IMR-90 (cell line): ENCODE data around the gene CACNG7.

Experiments
- POLR2A ChIP-seq: IDR thresholded peaks from 2 replicates; pipeline ENCODE4 v1.6.1; 2012; ENCODE audit warnings: mild to moderate bottlenecking, low read depth, low read length
- TF ChIP-seq, protein P1 (sequence below): conservative IDR thresholded peaks from 2 replicates; pipeline ENCODE4 v1.5.1; 2012; ENCODE audit warnings: mild to moderate bottlenecking, low read depth, low read length, improper control_type of control experiment

DNA sequence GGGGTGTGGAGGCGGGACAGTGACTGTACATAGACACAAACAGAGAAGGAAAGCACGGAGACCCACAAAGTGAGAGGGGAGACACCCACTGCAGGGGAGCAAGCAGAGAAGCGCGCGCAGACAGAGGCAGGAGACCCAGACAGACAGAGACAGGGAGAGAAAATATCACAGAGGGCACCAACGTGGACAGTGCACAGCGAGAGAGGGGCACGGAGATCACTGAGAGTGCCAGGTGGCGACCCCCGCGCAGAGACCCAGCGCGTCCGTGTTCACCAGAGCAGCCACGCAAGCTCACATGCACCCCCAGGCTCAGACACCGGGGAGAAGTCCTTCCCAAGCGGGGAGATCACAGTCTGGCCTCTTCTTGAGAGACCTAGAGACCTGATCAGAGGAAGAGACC, 1.4 kb upstream of the CACNG7 start:
- no peak for TF ChIP-seq POLR2A
- TF ChIP-seq, protein P1, sequence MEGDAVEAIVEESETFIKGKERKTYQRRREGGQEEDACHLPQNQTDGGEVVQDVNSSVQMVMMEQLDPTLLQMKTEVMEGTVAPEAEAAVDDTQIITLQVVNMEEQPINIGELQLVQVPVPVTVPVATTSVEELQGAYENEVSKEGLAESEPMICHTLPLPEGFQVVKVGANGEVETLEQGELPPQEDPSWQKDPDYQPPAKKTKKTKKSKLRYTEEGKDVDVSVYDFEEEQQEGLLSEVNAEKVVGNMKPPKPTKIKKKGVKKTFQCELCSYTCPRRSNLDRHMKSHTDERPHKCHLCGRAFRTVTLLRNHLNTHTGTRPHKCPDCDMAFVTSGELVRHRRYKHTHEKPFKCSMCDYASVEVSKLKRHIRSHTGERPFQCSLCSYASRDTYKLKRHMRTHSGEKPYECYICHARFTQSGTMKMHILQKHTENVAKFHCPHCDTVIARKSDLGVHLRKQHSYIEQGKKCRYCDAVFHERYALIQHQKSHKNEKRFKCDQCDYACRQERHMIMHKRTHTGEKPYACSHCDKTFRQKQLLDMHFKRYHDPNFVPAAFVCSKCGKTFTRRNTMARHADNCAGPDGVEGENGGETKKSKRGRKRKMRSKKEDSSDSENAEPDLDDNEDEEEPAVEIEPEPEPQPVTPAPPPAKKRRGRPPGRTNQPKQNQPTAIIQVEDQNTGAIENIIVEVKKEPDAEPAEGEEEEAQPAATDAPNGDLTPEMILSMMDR: no peak
